ENCODE results near the gene ASXL3. TPM values are rescaled to one million over a fixed set of nuclear protein-coding genes. Genes with fewer than 3 reads are reported as not detected.

ASXL3 gene
- total and polyA plus RNA-seq, 2 donors (not counting 1 experiment from before 2014, with no cell fraction given), result 0.02 TPM; not detected in 1

DNA sequence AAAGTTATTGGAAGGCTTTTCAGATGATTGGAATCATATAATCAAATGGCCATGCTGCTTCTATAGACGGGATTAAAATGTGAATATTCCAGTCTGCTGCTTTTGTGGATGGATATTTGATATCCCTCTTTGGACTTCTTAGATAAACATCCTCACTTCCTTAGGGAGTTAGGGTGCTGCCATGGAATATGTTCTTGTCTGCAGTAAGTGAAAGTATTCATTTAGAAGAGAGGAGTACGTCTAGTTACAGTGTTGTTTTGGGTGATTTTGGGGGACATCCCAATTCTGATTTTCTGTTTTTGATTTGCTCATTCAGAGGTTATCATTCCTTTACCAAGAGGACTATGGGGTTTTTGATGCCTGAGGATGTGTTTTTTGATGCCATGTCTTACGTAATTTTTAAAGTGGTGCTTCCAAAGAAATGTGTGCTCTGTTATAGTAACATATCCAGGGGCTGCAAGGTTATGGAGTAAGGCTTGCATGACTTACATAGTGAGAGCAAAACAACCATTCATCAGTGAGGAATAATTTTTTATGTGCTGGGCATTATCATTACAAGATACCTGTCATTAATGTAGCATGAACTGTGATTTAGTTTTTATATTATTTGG is 33.6 kb downstream of the ASXL3 start:
- POLR2A ChIA-PET, result no interaction called here
- H3K4me3 Mint-ChIP-seq, result no peak overlapping the region
- intact Hi-C loops (cut with micrococcal nuclease), result no loop called here

DNA sequence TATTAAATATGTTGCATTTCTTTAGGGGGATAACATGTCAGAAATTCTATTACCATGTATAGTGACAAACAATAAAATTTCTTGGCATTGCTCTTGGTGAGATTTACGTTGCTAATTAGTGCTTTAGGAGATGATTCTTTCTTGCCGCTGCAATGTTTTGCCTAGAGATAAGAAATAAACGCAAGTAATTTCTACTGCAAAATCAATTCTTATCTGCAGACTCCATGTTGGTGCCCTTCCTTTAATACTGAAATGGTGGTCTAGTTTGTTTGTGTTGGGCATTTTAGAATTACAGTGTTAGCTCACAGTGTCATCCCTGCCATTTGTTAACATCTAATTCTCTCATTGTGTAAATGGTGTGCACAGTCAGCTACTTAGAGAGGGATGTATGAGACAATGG is 34.6 kb downstream of the ASXL3 start:
- ATAC-seq (ENCODE audit: low read depth) (no peak), DNase-seq (no peak)
- no peaks in the 10 kb centered on the region for H3K79me2 ChIP-seq (ENCODE audit: control insufficient read depth, insufficient read depth, low read length)
- H3K4me3 ChIP-seq (ENCODE audit: control extremely low read depth in 1 of 5, extremely low read depth in 1 of 5, insufficient read depth in 1 of 5, low read depth in 2 of 5, low read length in 4 of 5), result no peak overlapping the region
- no peaks in the 10 kb centered on the region for H3K4me1 Mint-ChIP-seq
- H3K4me2 ChIP-seq (replicated peaks; ENCODE audit: low read depth, low read length, poor library complexity, severe bottlenecking), result no peak overlapping the region
- H3K9ac ChIP-seq (ENCODE audit: low read length), result no peak overlapping the region
- H4K20me1 ChIP-seq (ENCODE audit: control insufficient read depth, insufficient read depth, low read length, poor library complexity, severe bottlenecking), result no peaks in the 10 kb centered on the region
- H3K27ac ChIP-seq (ENCODE audit: low read length in 2 of 2), result no peak overlapping the region
- no peak overlapping the region for H3K4me3 Mint-ChIP-seq
- intact Hi-C loops (cut with micrococcal nuclease), result no loop called here
- H3K27ac Mint-ChIP-seq, result no peak overlapping the region
- CTCF ChIA-PET, result no interaction called here
- H3K9me3 ChIP-seq (ENCODE audit: control extremely low read depth in 1 of 3, control insufficient read depth in 2 of 3, insufficient read depth in 1 of 3, low read length in 2 of 3), result no peaks in the 10 kb centered on the region
- H3K36me3 ChIP-seq (replicated peaks in 1 of 2; ENCODE audit: control extremely low read depth in 1 of 2, control insufficient read depth in 1 of 2, extremely low read depth in 1 of 2, insufficient read depth in 2 of 2, low read length in 1 of 2), result no peaks in the 10 kb centered on the region
- H3K27me3 ChIP-seq (replicated peaks in 1 of 4; ENCODE audit: control extremely low read depth in 1 of 4, control insufficient read depth in 3 of 4, insufficient read depth in 4 of 4, low read length in 3 of 4), result no peaks in the 10 kb centered on the region
- no peaks in the 10 kb centered on the region for H3K4me1 ChIP-seq (ENCODE audit: control insufficient read depth in 2 of 2, insufficient read depth in 2 of 2, low read length in 2 of 2)
- POLR2A ChIA-PET, result no interaction called here
- H3K9me3 Mint-ChIP-seq (ENCODE audit: insufficient read depth), result peaks cover 3% of the 10 kb centered on the region
- H3K27me3 Mint-ChIP-seq, result no peaks in the 10 kb centered on the region
- TF ChIP-seq, protein P1, sequence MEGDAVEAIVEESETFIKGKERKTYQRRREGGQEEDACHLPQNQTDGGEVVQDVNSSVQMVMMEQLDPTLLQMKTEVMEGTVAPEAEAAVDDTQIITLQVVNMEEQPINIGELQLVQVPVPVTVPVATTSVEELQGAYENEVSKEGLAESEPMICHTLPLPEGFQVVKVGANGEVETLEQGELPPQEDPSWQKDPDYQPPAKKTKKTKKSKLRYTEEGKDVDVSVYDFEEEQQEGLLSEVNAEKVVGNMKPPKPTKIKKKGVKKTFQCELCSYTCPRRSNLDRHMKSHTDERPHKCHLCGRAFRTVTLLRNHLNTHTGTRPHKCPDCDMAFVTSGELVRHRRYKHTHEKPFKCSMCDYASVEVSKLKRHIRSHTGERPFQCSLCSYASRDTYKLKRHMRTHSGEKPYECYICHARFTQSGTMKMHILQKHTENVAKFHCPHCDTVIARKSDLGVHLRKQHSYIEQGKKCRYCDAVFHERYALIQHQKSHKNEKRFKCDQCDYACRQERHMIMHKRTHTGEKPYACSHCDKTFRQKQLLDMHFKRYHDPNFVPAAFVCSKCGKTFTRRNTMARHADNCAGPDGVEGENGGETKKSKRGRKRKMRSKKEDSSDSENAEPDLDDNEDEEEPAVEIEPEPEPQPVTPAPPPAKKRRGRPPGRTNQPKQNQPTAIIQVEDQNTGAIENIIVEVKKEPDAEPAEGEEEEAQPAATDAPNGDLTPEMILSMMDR (IDR thresholded peaks at IDR 0.05), result no peak
- no peak for TF ChIP-seq EZH2 (IDR thresholded peaks at IDR 0.05; ENCODE audit: borderline replicate concordance, insufficient read depth, low read depth, low read length, poor library complexity, severe bottlenecking)
- no peak overlapping the region for H2AFZ ChIP-seq (ENCODE audit: insufficient read depth, low read depth, low read length, poor library complexity, severe bottlenecking)
- no CpG with 5 or more reads among the region's 3 CpGs for WGBS (ENCODE audit: insufficient coverage)

More for the DNA sequence above, 33.6 kb downstream of the ASXL3 start:
- CTCF ChIA-PET, result no interaction called here
- Histone ChIP-seq H3K36me3 (replicated peaks in 1 of 2; ENCODE audit: control extremely low read depth in 1 of 2, control insufficient read depth in 1 of 2, extremely low read depth in 1 of 2, insufficient read depth in 2 of 2, low read length in 1 of 2) (no peaks in the 10 kb centered on the region), H3K9me3 (ENCODE audit: control extremely low read depth in 1 of 3, control insufficient read depth in 2 of 3, insufficient read depth in 1 of 3, low read length in 2 of 3) (no peaks in the 10 kb centered on the region), H3K79me2 (ENCODE audit: control insufficient read depth, insufficient read depth, low read length) (no peaks in the 10 kb centered on the region), H3K4me1 (ENCODE audit: control insufficient read depth in 2 of 2, insufficient read depth in 2 of 2, low read length in 2 of 2) (no peaks in the 10 kb centered on the region), H3K27ac (ENCODE audit: low read length in 2 of 2) (no peak overlapping the region), H3K4me2 (replicated peaks; ENCODE audit: low read depth, low read length, poor library complexity, severe bottlenecking) (no peak overlapping the region), H2AFZ (ENCODE audit: insufficient read depth, low read depth, low read length, poor library complexity, severe bottlenecking) (no peak overlapping the region), H3K27me3 (replicated peaks in 1 of 4; ENCODE audit: control extremely low read depth in 1 of 4, control insufficient read depth in 3 of 4, insufficient read depth in 4 of 4, low read length in 3 of 4) (no peaks in the 10 kb centered on the region), H3K4me3 (ENCODE audit: control extremely low read depth in 1 of 5, extremely low read depth in 1 of 5, insufficient read depth in 1 of 5, low read depth in 2 of 5, low read length in 4 of 5) (no peak overlapping the region), H3K9ac (ENCODE audit: low read length) (no peak overlapping the region), H4K20me1 (ENCODE audit: control insufficient read depth, insufficient read depth, low read length, poor library complexity, severe bottlenecking) (no peaks in the 10 kb centered on the region)
- Mint-ChIP-seq H3K9me3 (ENCODE audit: insufficient read depth) (peaks cover 3% of the 10 kb centered on the region), H3K4me1 (no peaks in the 10 kb centered on the region), H3K27ac (no peak overlapping the region), H3K27me3 (no peaks in the 10 kb centered on the region)
- TF ChIP-seq EZH2 (IDR thresholded peaks at IDR 0.05; ENCODE audit: borderline replicate concordance, insufficient read depth, low read depth, low read length, poor library complexity, severe bottlenecking), result no peak
- TF ChIP-seq, protein P1 (IDR thresholded peaks at IDR 0.05), result no peak
- DNase-seq (no peak), ATAC-seq (ENCODE audit: low read depth) (no peak)
- WGBS (ENCODE audit: insufficient coverage), result 77% methylated on average over 3 of the region's 3 CpGs
